Activated CD8-positive, alpha-beta T cell treated with anti-CD3 and anti-CD28 coated beads, Interleukin-2, amount 10 ng/mL, durations not matched to agents 7 days and 5 days (primary cell): Measurements from ENCODE around the gene DCAF4L1. TPM values are rescaled to one million over a fixed set of nuclear protein-coding genes. Genes with fewer than 3 reads are reported as not detected.

Experiments
- ATAC-seq: fragments of 150-1000 bp; cut with Tn5 transposase; one replicate; pipeline ENCODE4 v1.10.0; 2021; ENCODE audit warnings: moderate library complexity
- CTCF ChIA-PET: fragments of 350-600 bp; sonication (Branson Sonifier 250); formaldehyde crosslinking; loops from one replicate; lab custom pipeline; 2021; ENCODE audit warnings: antibody characterized with exemption; lab: Charles Lee
- POLR2A ChIA-PET: fragments of 350-600 bp; sonication (Branson Sonifier 250); formaldehyde crosslinking; loops from one replicate; lab custom pipeline; 2021; ENCODE audit warnings: antibody characterized with exemption; lab: Charles Lee
- DNase-seq: peaks from one replicate; pipeline ENCODE4 v3.0.0-alpha.2; 2020
- H3K27ac Mint-ChIP-seq: one replicate; pipeline ENCODE4 v1.8.0; 2021; ENCODE audit warnings: mild to moderate bottlenecking, mixed read lengths
- H3K27me3 Mint-ChIP-seq: one replicate; pipeline ENCODE4 v1.8.0; 2021; ENCODE audit warnings: low read depth, mixed read lengths
- H3K36me3 Mint-ChIP-seq: one replicate; pipeline ENCODE4 v1.8.0; 2021; ENCODE audit warnings: low read depth, mixed read lengths
- H3K4me1 Mint-ChIP-seq: one replicate; pipeline ENCODE4 v1.8.0; 2021; ENCODE audit warnings: low read depth, mixed read lengths
- H3K4me3 Mint-ChIP-seq: one replicate; pipeline ENCODE4 v1.8.0; 2021; ENCODE audit warnings: mild to moderate bottlenecking, mixed read lengths
- H3K9me3 Mint-ChIP-seq: one replicate; pipeline ENCODE4 v1.8.0; 2022; ENCODE audit warnings: mixed read lengths; ENCODE audit not compliant: insufficient read depth
- total RNA-seq, 2 experiments: library from RNA; stranded (reverse); gene quantifications; one replicate each; pipeline ENCODE4 v1.2.3, GENCODE V29; 2021

Gene DCAF4L1
- total RNA-seq, 2 experiments from 2014 or later, result 0.21 to 0.32 TPM

GRCh38 chr4:41957634-41958033, 23.9 kb upstream of the DCAF4L1 start:
- no peaks in the 10 kb centered on the region for H3K9me3 Mint-ChIP-seq
- POLR2A ChIA-PET, result interaction anchor here (0.7 kb wide), 1 partner anchor 315 kb away, joined by 3 read pairs; no protein-coding TSS in a partner anchor
- ATAC-seq (peak; percentile 57), DNase-seq (peak; percentile 34)
- no peaks in the 10 kb centered on the region for H3K4me1 Mint-ChIP-seq
- H3K27ac Mint-ChIP-seq, result no peak overlapping the region
- peaks cover 21% of the 10 kb centered on the region for H3K36me3 Mint-ChIP-seq
- H3K27me3 Mint-ChIP-seq, result no peaks in the 10 kb centered on the region
- CTCF ChIA-PET, result interaction anchor here (0.6 to 2.1 kb wide), 14 partner anchors 9 to 677 kb away, joined by 3 to 10 read pairs (median 3); partner anchors contain the start of gene SLC30A9
- no peak overlapping the region for H3K4me3 Mint-ChIP-seq

- Mint-ChIP-seq H3K9me3 (no peaks in the 10 kb centered on the region), H3K4me1 (no peaks in the 10 kb centered on the region), H3K36me3 (peaks cover 2% of the 10 kb centered on the region), H3K27me3 (no peaks in the 10 kb centered on the region), H3K27ac (no peak overlapping the region), H3K4me3 (no peak overlapping the region)
- ChIA-PET POLR2A (no interaction called here), CTCF (interaction anchor here (0.6 to 1.2 kb wide), 2 partner anchors 16 to 24 kb away, joined by 3 read pairs; no protein-coding TSS in a partner anchor)
- DNase-seq (peak; percentile 28), ATAC-seq (no peak)
These were observed 18.5 kb upstream of the DCAF4L1 start for GRCh38 chr4:41963105-41963504.

- ATAC-seq, result no peak
- no peak overlapping the region for H3K4me3 Mint-ChIP-seq
- H3K4me1 Mint-ChIP-seq, result no peaks in the 10 kb centered on the region
- CTCF ChIA-PET, result interaction anchor here (1.2 kb wide), 1 partner anchor 22 kb away, joined by 3 read pairs; no protein-coding TSS in a partner anchor
- no peaks in the 10 kb centered on the region for H3K9me3 Mint-ChIP-seq
- peaks cover 2% of the 10 kb centered on the region for H3K36me3 Mint-ChIP-seq
- H3K27me3 Mint-ChIP-seq, result no peaks in the 10 kb centered on the region
- no peak for DNase-seq
- no peak overlapping the region for H3K27ac Mint-ChIP-seq
- POLR2A ChIA-PET, result no interaction called here
These were observed 17.2 kb upstream of the DCAF4L1 start for GRCh38 chr4:41964401-41964800.

GRCh38 chr4:41967392-41967791, 14.2 kb upstream of the DCAF4L1 start:
- no peak for ATAC-seq

GRCh38 chr4:41969671-41970070, 11.9 kb upstream of the DCAF4L1 start:
- H3K4me3 Mint-ChIP-seq, result no peak overlapping the region
- H3K27ac Mint-ChIP-seq, result no peak overlapping the region
- no peaks in the 10 kb centered on the region for H3K9me3 Mint-ChIP-seq
- ChIA-PET CTCF (no interaction called here), POLR2A (no interaction called here)
- H3K4me1 Mint-ChIP-seq, result no peaks in the 10 kb centered on the region
- ATAC-seq (no peak), DNase-seq (no peak)
- no peaks in the 10 kb centered on the region for H3K27me3 Mint-ChIP-seq
- peaks cover 2% of the 10 kb centered on the region for H3K36me3 Mint-ChIP-seq

More at GRCh38 chr4:41967392-41967791, 14.2 kb upstream of the DCAF4L1 start:
- Mint-ChIP-seq H3K27me3 (no peaks in the 10 kb centered on the region), H3K9me3 (no peaks in the 10 kb centered on the region), H3K36me3 (peaks cover 2% of the 10 kb centered on the region), H3K4me3 (no peak overlapping the region), H3K27ac (no peak overlapping the region), H3K4me1 (no peaks in the 10 kb centered on the region)
- ChIA-PET CTCF (no interaction called here), POLR2A (interaction anchor here (0.9 kb wide), 1 partner anchor 23 kb away, joined by 3 read pairs; the partner anchor contains the start of gene SLC30A9)
- no peak for DNase-seq

- ATAC-seq (no peak), DNase-seq (no peak)
- H3K36me3 Mint-ChIP-seq, result no peaks in the 10 kb centered on the region
- H3K4me3 Mint-ChIP-seq, result no peak overlapping the region
- H3K9me3 Mint-ChIP-seq, result no peaks in the 10 kb centered on the region
- CTCF ChIA-PET, result interaction anchor here (0.7 to 1.9 kb wide), 3 partner anchors 12 to 18 kb away, joined by 3 to 6 read pairs (median 5); partner anchors contain the start of gene SLC30A9
- no peak overlapping the region for H3K27ac Mint-ChIP-seq
- peaks cover 4% of the 10 kb centered on the region for H3K4me1 Mint-ChIP-seq
- no peaks in the 10 kb centered on the region for H3K27me3 Mint-ChIP-seq
- POLR2A ChIA-PET, result interaction anchor here (0.5 to 2.5 kb wide), 2 partner anchors 12 to 16 kb away, joined by 3 to 7 read pairs; no protein-coding TSS in a partner anchor
These were observed 6.2 kb upstream of the DCAF4L1 start for GRCh38 chr4:41975341-41975740.

- POLR2A ChIA-PET, result interaction anchor here (2.5 kb wide), 1 partner anchor 14 kb away, joined by 7 read pairs; no protein-coding TSS in a partner anchor
- no peaks in the 10 kb centered on the region for H3K27me3 Mint-ChIP-seq
- H3K4me1 Mint-ChIP-seq, result peaks cover 4% of the 10 kb centered on the region
- H3K36me3 Mint-ChIP-seq, result no peaks in the 10 kb centered on the region
- no peak overlapping the region for H3K27ac Mint-ChIP-seq
- no peaks in the 10 kb centered on the region for H3K9me3 Mint-ChIP-seq
- no peak for ATAC-seq
- DNase-seq, result no peak
- H3K4me3 Mint-ChIP-seq, result no peak overlapping the region
- CTCF ChIA-PET, result interaction anchor here (0.9 to 1.9 kb wide), 6 partner anchors 10 to 201 kb away, joined by 3 to 6 read pairs (median 3); partner anchors contain the start of gene SLC30A9
These were observed 4.6 kb upstream of the DCAF4L1 start for GRCh38 chr4:41976775-41977516.

- DNase-seq, result no peak
- ChIA-PET CTCF (interaction anchor here (1.2 kb wide), 1 partner anchor 12 kb away, joined by 3 read pairs; the partner anchor contains the start of gene SLC30A9), POLR2A (no interaction called here)
- H3K36me3 Mint-ChIP-seq, result no peaks in the 10 kb centered on the region
- peaks cover 4% of the 10 kb centered on the region for H3K4me1 Mint-ChIP-seq
- no peak for ATAC-seq
- no peak overlapping the region for H3K27ac Mint-ChIP-seq
- H3K27me3 Mint-ChIP-seq, result no peaks in the 10 kb centered on the region
- H3K9me3 Mint-ChIP-seq, result no peaks in the 10 kb centered on the region
- H3K4me3 Mint-ChIP-seq, result no peak overlapping the region
These were observed 3.8 kb upstream of the DCAF4L1 start for GRCh38 chr4:41977709-41978108.

- H3K9me3 Mint-ChIP-seq, result no peaks in the 10 kb centered on the region
- ChIA-PET POLR2A (no interaction called here), CTCF (no interaction called here)
- H3K27ac Mint-ChIP-seq, result no peak overlapping the region
- no peak for DNase-seq
- peaks cover 3% of the 10 kb centered on the region for H3K4me1 Mint-ChIP-seq
- no peaks in the 10 kb centered on the region for H3K36me3 Mint-ChIP-seq
- no peak for ATAC-seq
- no peaks in the 10 kb centered on the region for H3K27me3 Mint-ChIP-seq
- no peak overlapping the region for H3K4me3 Mint-ChIP-seq
These were observed 1.2 kb downstream of the DCAF4L1 start for GRCh38 chr4:41982716-41983115.

- Mint-ChIP-seq H3K36me3 (no peaks in the 10 kb centered on the region), H3K4me3 (no peak overlapping the region), H3K4me1 (peaks cover 9% of the 10 kb centered on the region), H3K27ac (no peak overlapping the region), H3K9me3 (no peaks in the 10 kb centered on the region), H3K27me3 (no peaks in the 10 kb centered on the region)
- CTCF ChIA-PET, result no interaction called here
- POLR2A ChIA-PET, result no interaction called here
- ATAC-seq (no peak), DNase-seq (no peak)
These were observed 3.6 kb downstream of the DCAF4L1 start for GRCh38 chr4:41985151-41985550.

- Mint-ChIP-seq H3K27me3 (no peaks in the 10 kb centered on the region), H3K4me3 (peak overlapping the region; percentile 90), H3K36me3 (peaks cover 8% of the 10 kb centered on the region), H3K4me1 (peaks cover 23% of the 10 kb centered on the region), H3K27ac (peak overlapping the region; percentile 91), H3K9me3 (no peaks in the 10 kb centered on the region)
- ATAC-seq, result peak; percentile 19
- no peak for DNase-seq
- ChIA-PET CTCF (interaction anchor here (0.7 to 3.0 kb wide), 7 partner anchors 13 to 1072 kb away, joined by 3 to 10 read pairs (median 3); partner anchors contain the start of gene TMEM33), POLR2A (interaction anchor here (0.6 to 1.2 kb wide), 6 partner anchors 11 to 404 kb away, joined by 3 to 4 read pairs (median 3); partner anchors contain the start of gene TMEM33)
These were observed 8.4 kb downstream of the DCAF4L1 start for GRCh38 chr4:41989994-41990364.
